Measurements from ENCODE around the gene CELF4.

- TF ChIP-seq CTCF (conservative IDR thresholded peaks at IDR 0.05 in 1 of 2, IDR thresholded peaks at IDR 0.05 in 1 of 2; ENCODE audit: low read depth in 1 of 2, low read length in 2 of 2) (no peak), EZH2 (IDR thresholded peaks at IDR 0.05; ENCODE audit: low read length, missing control alignments) (no peak)
Observed at GRCh38 chr18:37402735-37403099, 162.9 kb downstream of the CELF4 start.
